ENCODE measurements around the gene GNPTAB. TPM values are rescaled to one million over a fixed set of nuclear protein-coding genes. Genes with fewer than 3 reads are reported as not detected.
A peak's percentile ranks its signal among the peaks of the same experiment; 100 is the strongest.

The GNPTAB gene
- total RNA-seq, 1 donor from 2014 or later: 28.7 TPM

GRCh38 chr12:101792046-101792931, 38.5 kb downstream of the GNPTAB start:
- no peaks in the 10 kb centered on the region for H3K9me3 ChIP-seq
- intact Hi-C loops (cut with DNase I): no loop called here
- peak in 1 of 2 donors; percentile 18 for DNase-seq (ENCODE audit: extremely low spot score in 2 of 2)
- H3K4me1 ChIP-seq: no peaks in the 10 kb centered on the region
- H3K27ac ChIP-seq: no peak overlapping the region
- H3K27me3 ChIP-seq: no peaks in the 10 kb centered on the region
- H3K36me3 ChIP-seq: no peaks in the 10 kb centered on the region
- no peak overlapping the region for H3K4me3 ChIP-seq
- TF ChIP-seq CTCF (IDR thresholded peaks at IDR 0.05) (no peak), POLR2AphosphoS5 (IDR thresholded peaks at IDR 0.05; ENCODE audit: insufficient read depth in 1 of 2, low read depth in 1 of 2) (no peak), POLR2A (IDR thresholded peaks at IDR 0.05) (no peak)

- Histone ChIP-seq H3K27me3 (no peaks in the 10 kb centered on the region), H3K36me3 (peaks cover 0 to 6% of the 10 kb centered on the region in 2 donors), H3K4me1 (no peaks in the 10 kb centered on the region), H3K4me3 (no peak overlapping the region), H3K9me3 (no peaks in the 10 kb centered on the region), H3K27ac (no peak overlapping the region)
- no peak for DNase-seq (ENCODE audit: extremely low spot score in 2 of 2)
- no peak for TF ChIP-seq POLR2AphosphoS5 (IDR thresholded peaks at IDR 0.05; ENCODE audit: insufficient read depth in 1 of 2, low read depth in 1 of 2)
- no peak for TF ChIP-seq CTCF (IDR thresholded peaks at IDR 0.05)
- TF ChIP-seq POLR2A (IDR thresholded peaks at IDR 0.05): no peak
- intact Hi-C loops (cut with DNase I): no loop called here
Measured at GRCh38 chr12:101789171-101789570, 41.6 kb downstream of the GNPTAB start.

GRCh38 chr12:101785671-101786070, 45.1 kb downstream of the GNPTAB start:
- Histone ChIP-seq H3K27me3 (no peaks in the 10 kb centered on the region), H3K4me3 (no peak overlapping the region), H3K4me1 (no peaks in the 10 kb centered on the region), H3K27ac (no peak overlapping the region), H3K9me3 (no peaks in the 10 kb centered on the region), H3K36me3 (peaks cover 0 to 6% of the 10 kb centered on the region in 2 donors)
- intact Hi-C loops (cut with DNase I): no loop called here
- DNase-seq (ENCODE audit: extremely low spot score in 2 of 2): no peak
- TF ChIP-seq POLR2A (IDR thresholded peaks at IDR 0.05) (no peak), POLR2AphosphoS5 (IDR thresholded peaks at IDR 0.05; ENCODE audit: insufficient read depth in 1 of 2, low read depth in 1 of 2) (no peak), CTCF (IDR thresholded peaks at IDR 0.05) (no peak)

- no peak for DNase-seq (ENCODE audit: extremely low spot score in 2 of 2)
- Histone ChIP-seq H3K36me3 (peaks cover 0 to 6% of the 10 kb centered on the region in 2 donors), H3K9me3 (no peaks in the 10 kb centered on the region), H3K27me3 (no peaks in the 10 kb centered on the region), H3K27ac (no peak overlapping the region), H3K4me1 (no peaks in the 10 kb centered on the region), H3K4me3 (no peak overlapping the region)
- intact Hi-C loops (cut with DNase I): no loop called here
- TF ChIP-seq POLR2A (IDR thresholded peaks at IDR 0.05) (no peak), POLR2AphosphoS5 (IDR thresholded peaks at IDR 0.05; ENCODE audit: insufficient read depth in 1 of 2, low read depth in 1 of 2) (no peak), CTCF (IDR thresholded peaks at IDR 0.05) (no peak)
Measured at GRCh38 chr12:101784376-101784775, 46.4 kb downstream of the GNPTAB start.

GRCh38 chr12:101783838-101784237, 46.9 kb downstream of the GNPTAB start:
- H3K27ac ChIP-seq: no peak overlapping the region
- no peak for DNase-seq (ENCODE audit: extremely low spot score in 2 of 2)
- no peaks in the 10 kb centered on the region for H3K9me3 ChIP-seq
- H3K36me3 ChIP-seq: peaks cover 0 to 6% of the 10 kb centered on the region in 2 donors
- H3K4me3 ChIP-seq: no peak overlapping the region
- H3K4me1 ChIP-seq: no peaks in the 10 kb centered on the region
- intact Hi-C loops (cut with DNase I): no loop called here
- no peaks in the 10 kb centered on the region for H3K27me3 ChIP-seq
- TF ChIP-seq POLR2A (IDR thresholded peaks at IDR 0.05) (no peak), POLR2AphosphoS5 (IDR thresholded peaks at IDR 0.05; ENCODE audit: insufficient read depth in 1 of 2, low read depth in 1 of 2) (no peak), CTCF (IDR thresholded peaks at IDR 0.05) (no peak)
